Tibial nerve (tissue), 3 donors: Measurements from ENCODE around the gene EFTUD2.

Experiments used
- CTCF ChIP-seq, 5 experiments: fragments of 200-600 bp in 3 of 5; fragments of 450-650 bp in 2 of 5; sonication (generic) in 3 of 5; IDR thresholded peaks; one replicate each; pipeline ENCODE4 v1.5.1; 2016 to 2019; ENCODE audit warnings: antibody characterized with exemption in 5 of 5, mild to moderate bottlenecking in 3 of 5, moderate library complexity in 2 of 5
- POLR2A ChIP-seq, 2 donors: fragments of 450-650 bp; IDR thresholded peaks; one replicate each; pipeline ENCODE4 v1.6.1; 2017; ENCODE audit warnings: antibody characterized with exemption in 2 of 2, mild to moderate bottlenecking in 2 of 2, moderate library complexity in 2 of 2

- no peak for TF ChIP-seq CTCF (IDR thresholded peaks at IDR 0.05)
- TF ChIP-seq POLR2A (IDR thresholded peaks at IDR 0.05) = no peak
Measured at GRCh38 chr17:44812263-44812662, 87.0 kb downstream of the EFTUD2 start.
